HG03108 (cell line): ENCODE data around the gene ARHGEF10L.

Experiments used
- ATAC-seq: cut with Tn5 transposase; IDR thresholded peaks from one replicate; pipeline ENCODE4 v1.9.1; 2021; ENCODE audit warnings: moderate library complexity; ENCODE audit not compliant: unreplicated experiment

The ARHGEF10L gene

DNA sequence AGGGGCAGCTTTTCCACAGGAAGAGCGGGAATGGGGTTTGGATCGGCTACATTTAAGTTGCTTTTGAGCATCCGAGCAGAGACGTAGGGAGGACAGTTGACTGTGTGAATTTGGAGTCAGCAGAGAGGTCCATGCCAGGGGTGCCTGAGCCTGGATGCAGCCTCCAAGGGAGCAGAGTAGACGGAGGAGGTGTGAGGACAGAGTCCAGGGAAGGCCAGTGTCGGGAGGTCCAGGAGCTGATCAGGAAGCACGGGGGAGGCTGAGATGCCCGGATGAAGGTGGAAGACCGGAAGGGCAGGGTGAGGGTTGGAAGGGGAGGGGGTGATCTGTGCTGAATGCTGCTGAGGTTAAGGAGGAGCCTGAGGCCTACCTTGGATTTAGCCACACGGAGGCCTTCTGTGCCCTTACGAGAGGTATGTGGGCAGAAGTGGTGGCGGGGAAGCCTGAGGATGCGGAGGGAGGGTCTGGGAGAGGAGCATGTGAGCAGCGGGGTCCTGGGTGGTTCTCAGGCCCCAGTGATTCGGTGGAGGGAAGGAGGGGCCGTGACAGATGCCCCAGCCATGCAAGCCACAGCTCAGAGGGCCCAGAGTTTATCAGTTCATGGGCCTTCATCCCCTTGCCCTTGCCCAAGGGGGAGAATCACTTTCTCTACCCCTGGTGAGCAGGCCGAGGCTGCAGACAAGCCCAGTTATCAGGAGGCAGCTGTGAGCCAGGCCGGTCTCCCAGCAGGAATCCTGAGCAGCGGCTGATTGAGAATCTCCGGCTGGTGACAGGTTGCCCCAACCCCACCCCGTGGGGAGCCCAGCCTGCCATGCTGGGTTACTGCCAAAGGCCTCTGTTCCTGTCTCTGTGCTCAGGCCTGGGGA, 161.7 kb downstream of the ARHGEF10L start:
- no peak for ATAC-seq

DNA sequence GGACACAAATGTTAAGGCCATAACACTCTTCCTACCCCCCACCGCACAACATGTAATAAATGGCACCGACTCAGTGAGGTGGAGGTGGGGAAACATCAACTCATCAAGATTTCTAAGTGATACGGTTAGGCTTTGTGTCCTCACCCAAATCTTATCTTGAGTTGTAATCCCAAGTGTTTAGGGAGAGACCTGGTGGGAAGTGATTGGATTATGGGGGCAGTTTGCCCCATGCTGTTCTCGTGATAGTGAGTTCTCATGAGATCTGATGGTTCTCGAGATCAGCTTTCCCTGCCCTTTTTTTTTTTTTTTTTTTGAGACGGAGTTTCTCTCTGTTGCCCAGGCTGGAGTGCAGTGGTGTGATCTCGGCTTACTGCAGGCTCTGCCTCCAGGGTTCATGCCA, 164.7 kb downstream of the ARHGEF10L start:
- ATAC-seq: no peak

DNA sequence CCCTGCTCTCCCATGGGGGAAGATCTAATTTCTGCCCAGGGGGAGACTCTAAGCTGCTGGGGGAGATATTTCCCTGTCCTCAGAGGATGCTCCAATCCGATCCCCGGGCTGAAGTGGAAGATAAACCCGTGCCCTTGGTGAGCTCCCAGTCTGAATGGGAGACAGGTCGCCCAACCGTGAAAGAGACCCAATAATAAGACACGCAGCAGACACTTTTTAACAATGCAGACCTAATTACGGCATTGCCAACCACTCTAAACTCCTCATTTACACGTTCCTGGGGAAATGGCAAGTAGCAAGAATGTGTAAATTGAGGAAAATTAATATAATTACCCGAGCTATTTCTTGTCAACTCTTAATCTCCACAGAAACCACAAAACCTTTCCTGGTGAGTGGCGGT, 166.9 kb downstream of the ARHGEF10L start:
- no peak for ATAC-seq

DNA sequence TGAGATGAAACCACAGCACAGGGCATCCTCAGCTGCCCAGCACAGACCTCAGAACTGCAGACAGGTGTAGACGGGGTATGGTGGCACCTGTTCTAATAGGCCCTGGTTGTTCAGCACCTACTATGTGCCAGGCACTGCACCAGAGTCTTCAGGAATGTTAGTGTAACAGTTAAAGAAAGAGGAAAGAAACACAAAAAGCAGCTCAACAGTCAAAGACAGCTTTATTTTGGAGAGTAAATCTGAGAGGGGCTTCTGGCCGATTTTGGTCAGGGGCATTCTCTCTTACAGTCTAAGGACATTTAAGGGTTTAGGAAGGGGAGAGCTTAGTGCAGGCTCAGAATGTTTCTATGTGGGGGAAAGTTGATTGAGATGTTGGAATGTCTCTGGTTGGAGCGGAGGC, 170.5 kb downstream of the ARHGEF10L start:
- no peak for ATAC-seq

DNA sequence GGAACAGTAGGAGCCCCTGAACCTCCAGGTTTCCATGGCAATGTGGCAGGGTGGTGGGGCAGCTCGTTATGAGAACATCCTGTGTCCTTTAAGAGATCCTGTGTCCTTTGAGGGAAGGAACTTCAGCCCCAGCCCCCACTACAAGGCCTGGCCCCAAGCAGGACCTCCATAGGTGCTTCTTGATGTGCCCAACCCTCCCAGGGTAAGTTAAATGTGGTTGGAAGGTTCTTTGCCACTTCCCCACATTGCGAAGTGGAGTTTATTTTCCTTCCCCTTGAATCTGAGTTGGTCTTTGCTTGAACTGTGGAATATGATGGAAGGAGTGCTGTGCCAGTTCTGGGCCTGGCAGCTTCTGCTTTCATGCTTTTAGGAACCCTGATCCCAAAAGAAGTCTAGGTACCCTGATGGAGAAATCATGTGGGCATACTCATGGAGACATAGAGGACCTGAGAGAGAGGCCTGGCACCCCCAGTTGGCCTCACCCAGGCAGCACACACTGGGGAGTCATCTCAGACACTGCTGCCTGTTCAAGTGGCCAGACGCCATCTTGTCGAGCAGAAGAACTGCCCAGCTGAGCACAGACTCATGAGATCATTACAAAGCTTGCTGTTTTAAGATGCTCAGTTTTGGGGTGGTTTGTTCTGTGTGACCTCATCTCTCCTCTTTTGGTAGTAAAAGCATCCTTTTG, 171.5 kb downstream of the ARHGEF10L start:
- ATAC-seq: no peak

DNA sequence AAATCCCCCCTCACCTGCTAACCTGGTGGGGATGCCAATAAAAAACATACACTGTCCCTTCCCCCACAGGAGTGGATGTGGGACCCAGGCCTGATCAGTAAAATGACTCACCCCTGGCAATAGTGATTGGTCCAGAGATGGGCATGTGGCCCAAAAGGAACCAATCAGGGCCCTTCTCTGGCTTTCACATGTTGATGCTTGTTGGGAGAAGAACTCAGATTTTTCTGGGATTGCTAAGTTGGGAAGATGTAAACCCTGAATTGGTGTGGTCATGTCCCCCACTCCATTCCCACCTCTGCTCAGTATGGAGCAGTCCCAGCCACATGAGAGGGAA, 172.0 kb downstream of the ARHGEF10L start:
- ATAC-seq: no peak

DNA sequence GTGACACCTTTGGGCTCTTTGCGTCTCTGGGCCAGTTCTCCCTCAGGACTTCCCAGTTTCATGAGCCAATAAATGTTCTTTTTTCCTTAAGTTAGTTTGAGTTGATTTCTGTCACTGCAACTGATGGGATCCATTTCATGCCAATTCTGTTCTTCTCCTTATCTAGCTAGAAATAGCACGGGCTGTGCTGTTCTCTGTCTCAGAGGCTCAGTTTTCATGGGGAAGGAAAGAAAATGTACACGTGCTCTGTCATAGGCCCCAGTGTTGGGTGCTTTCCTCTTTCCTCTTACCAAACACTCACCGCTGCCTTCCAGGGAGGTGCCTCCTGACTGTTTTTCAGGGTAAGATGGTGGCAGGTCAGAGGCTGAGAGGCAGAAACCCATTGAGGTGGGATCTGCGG, 172.4 kb downstream of the ARHGEF10L start:
- no peak for ATAC-seq

DNA sequence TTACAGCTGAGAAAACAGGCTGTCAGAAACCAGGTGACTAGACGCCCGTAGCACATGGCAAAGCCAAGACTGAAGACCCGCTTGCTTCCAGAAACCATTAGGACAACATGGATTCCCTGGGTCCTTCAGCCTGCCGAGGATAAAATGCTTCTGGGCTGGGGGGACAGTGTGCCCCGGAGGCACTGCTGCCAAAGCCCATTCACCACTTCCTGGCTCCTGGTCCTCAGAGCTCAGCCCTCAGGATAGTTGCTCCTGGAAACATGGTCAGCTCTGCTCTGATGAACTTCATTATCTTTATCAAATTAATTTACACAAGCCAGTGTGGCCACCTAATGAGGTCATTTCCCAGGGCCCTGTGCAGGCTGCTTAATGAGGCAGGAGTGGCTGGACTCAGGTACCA, 174.5 kb downstream of the ARHGEF10L start:
- no peak for ATAC-seq

DNA sequence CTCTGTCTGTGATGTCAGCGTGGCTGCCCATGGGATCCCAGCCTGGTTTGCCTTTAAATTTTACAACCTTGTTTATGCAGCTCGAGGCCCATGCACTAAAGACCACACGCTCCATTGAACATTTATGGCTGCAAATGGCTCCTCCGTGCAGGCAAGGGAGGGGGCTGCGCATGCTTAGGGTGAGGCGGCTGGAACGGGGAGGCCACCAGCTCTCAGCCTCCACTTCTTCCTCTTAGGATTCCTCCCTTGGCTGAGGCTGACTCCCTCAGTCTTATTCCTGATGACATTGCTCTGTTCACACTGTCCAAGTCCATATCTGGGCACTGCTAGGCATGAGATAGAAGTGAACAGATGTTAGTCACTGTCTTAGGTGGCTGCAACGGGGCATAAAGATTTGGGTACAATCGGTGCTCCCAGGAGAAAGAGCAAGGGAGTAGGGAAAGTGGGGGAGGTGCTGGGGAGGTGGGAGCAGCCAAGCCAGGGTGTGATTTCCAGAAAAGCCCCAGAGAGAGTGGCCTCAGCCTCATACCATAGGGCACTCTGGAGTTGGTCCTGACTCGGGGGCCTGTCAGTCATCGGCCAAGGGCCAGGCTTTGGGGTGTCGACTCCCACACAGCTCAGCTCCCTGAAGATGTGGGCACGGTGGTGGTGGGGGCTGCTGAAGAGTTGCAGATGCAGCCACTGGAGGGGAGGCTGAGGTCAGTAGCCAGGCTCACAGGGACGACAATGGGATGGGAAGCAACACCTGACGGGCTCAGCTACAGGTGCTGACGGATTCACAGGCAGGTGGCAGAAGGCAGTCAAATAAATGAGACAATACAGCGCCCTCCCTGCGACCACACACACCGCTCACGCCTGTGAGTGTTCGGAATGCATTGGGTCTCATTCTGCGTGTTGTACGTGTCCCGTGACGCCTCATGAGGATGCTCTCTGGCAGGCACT, 178.4 kb downstream of the ARHGEF10L start:
- ATAC-seq: no peak

DNA sequence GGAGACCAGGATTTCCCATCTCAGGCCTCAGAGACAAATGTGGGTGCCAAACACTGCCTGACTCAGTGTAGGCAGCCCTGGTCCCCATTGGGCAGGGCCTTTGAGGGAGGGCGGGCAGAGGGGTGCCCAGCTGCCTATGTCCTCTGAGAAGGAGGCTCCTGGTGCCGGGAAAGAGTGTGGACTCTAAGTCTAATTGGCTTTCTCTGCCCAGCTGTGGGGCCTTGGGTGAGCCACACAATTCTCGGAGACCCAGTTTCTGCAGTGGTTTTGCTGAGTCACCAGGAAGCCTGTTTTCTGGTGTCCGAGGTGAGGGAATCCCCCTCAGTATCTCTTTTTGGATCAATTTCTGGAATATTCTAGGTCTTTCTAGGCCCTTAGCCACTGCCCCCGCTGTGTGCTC, 180.4 kb downstream of the ARHGEF10L start:
- no peak for ATAC-seq

DNA sequence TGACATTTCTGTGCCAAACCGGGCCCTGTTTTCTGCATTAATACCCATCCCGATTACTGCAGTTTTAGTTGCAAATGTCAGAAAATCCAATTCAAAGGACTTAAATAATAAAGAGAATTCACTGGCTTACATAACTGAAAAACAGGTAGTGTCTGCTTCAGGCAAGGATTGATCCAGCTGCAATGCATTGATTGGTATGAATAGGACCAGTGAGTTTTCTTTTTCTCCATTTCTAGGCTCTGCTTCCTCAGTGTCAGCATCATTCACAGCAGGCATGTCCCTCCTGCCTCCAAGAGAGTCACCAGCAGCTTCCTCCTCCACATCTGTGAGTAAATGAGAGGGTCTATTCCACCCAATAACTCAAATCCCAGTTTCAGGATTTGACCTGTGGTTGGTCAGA, 181.9 kb downstream of the ARHGEF10L start:
- no peak for ATAC-seq

DNA sequence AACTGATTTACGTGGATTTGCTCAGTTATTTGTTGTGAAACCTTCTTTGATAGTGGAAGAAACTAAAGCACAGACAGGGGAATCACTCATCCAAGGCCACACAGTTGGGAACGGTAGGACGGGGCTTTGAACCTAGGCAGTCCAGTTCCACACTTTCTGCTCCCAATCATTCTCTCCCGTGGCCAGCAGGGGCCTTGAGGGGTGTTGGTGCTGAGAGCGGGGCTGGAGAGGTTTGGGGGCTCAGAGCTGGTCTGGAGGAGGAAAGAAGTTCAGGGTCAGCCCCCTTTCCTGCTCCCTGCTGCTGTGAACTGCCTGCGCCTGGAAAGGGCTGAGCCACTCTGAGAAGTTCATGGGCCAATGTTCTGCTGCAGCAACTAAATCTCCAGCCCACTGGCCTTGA, 184.2 kb downstream of the ARHGEF10L start:
- ATAC-seq: no peak

DNA sequence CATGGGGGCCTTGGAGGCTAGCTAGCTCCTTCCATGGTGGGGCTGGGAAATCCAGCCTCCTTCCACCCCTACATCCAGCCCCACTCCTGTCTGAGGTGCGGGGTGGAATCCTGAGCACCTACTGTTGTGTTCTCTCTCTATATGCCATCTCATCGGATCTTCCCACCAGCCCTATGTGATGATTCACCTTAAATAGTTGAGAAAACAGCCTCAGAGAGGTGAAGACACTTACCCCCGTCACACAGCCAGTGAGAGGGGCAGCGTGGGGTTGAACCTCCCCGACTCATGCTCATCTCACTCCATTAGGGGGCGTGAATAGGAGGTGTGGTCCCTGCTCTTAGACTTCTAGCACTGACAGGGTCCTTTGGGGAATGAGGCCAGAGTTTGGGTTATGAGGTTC, 184.7 kb downstream of the ARHGEF10L start:
- ATAC-seq: no peak

DNA sequence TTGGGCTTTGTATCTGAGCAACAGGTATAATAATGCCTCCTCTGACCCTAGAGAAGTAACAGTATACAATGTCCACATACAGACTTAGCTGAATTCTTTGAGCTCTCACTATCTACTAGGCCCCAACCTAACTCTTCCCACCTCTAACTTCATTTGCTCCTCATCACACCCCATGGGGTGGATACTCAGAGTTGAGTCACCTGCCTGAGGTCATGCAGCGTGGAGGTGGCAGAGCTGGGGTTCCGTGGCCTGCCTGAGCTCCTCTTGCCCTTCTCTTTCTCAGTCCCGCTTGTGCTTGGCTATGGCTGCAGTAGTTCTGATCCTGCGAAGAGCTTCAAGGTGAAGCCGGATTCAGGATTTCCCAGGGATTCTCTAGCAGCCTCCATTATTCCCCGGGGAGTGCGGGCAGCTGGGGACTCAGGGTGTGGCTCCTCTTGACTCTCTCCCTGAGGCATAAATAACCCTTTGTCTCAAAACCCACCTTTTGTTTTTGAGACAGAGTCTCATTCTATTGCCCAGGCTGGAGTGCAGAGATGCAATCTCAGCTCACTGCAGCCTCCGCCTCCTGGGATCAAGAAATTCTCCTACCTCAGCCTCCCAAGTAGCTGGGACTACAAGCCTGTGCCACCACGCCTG, 185.7 kb downstream of the ARHGEF10L start:
- no peak for ATAC-seq

DNA sequence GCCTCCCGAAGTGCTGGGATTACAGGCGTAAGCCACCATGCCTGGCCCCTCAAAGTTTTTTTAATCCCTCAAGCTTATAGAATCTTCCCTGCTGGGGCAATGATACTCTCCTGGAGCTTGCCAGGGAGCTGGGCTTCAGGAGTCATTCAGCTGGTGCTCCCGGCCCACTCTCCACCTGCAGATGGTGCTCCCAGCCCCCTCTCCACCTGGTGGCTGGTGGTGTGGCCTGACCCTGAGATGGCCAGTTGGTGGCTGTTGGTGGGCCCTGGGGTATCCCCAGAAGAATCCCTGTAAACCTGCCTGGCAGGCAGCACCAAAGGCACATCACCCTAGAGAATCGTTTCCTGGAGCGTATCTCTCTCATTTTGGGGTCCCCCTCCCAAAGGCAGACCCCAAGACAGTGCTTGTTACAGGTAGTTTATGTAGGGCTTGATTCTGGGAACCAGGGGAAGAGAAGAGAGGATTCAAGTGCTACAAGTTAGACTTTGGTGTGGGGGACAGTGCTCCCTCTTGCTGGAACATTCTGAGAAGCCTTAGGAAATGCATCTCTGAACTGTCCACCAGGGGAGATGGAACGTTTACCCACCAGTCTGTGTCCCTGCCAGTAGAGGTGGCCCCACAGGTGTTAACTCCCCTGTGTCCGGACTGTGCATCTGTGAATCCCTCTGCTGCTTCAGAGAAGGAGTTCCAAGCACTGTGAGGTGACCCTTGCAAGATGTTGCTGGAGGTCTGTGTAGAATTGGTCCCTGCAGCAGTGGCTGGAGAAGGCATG, 186.5 kb downstream of the ARHGEF10L start:
- ATAC-seq: no peak

DNA sequence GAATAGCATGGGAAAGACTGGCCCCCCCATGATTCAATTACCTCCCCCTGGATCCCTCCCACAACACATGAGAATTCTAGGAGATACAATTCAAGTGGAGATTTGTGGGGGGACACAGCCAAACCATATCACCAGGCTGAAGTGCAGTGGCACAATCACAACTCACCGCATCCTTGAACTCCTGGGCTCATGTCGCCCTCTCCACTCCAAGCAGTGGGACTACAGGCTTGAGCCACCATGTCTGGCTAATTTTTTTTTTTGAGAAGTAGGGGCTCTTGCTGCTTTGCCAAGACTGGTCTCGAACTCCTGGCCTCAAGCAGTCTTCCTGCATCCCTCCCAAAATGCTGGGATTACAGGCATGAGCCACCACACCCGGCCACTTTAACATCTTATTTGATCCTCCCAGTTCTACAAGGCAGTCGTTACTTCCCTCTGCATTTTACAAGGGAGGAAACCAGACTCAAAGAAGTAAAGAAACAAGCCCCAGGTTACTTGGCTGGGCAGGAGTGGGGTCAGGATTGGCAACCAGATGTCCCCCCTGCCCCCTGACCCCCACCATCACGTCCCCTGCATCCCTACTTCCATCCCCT, 188.7 kb downstream of the ARHGEF10L start:
- no peak for ATAC-seq

DNA sequence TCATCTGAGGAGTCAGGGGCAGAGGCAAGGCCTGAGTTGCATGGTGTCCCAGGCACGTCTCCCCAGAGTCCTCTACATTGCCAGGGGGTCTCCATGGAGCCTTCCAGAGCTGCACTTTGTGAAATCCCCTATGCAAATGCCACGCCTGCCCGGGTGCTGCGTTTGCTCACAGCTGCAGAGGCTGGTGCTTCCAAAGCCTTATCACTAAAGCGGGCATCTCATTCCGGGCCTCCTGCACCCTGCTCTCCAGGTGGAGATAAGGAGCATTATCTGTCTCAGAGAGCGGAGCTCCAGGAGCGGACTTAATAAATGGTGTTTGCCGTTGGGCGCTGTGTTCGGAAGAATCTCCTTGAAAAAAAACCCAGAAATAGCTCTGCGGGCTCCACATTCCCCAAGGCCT, 189.8 kb downstream of the ARHGEF10L start:
- no peak for ATAC-seq

DNA sequence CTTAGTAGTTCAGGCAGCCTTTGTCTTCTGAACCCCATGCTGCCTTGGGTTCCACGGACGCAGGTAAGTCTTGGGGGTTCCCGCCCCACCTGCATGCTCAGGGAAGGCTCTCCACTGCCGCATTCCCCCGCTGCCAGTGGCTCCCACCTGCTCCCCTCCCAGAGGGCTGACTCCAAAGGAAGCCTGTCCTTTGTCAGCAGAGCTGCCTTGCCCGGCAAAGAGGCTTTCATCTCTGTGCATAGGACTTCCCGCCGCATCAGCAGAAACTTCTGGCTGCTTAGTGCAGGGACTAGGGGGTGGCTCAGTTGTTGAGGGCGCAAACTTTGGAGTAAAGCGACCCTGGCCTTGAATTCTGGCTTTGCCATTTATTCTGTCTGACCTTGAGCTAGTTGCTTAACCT, 190.4 kb downstream of the ARHGEF10L start:
- no peak for ATAC-seq

DNA sequence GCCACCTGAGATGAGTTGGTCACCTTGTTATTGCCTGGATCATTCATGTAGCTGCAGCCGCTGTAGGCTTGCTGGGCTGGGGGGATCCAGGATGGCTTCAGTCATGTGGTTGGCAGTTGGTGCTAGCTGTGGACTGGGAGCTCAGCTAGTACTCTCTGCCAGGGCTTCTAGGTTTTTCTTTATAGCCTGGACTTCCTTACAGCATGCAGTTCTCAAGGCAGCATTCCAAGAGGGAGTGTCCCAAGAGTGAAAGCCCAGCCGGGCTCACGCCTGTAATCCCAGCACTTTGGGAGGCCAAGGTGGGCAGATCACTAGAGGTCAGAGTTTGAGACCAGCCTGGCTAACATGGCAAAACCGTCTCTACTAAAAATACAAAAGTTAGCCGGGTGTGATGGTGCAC, 192.0 kb downstream of the ARHGEF10L start:
- no peak for ATAC-seq

DNA sequence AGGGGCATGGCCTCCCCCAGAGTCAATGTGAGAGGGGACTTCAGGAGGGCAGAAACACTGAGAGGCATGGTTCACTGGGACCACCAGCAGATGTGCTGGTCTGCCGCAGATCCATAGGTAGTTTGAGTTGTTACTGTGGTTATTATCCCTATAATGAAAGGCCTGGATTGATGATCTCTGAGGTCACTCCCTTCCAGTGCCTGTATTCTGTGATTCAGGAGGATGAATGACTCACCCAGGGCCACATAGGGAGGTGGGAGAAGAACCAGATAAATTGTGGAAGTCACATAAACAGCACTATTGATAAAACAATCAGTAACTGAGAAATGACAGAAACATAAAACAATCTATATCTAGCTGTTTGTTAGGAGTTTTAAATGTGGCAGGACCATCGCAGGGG, 193.0 kb downstream of the ARHGEF10L start:
- ATAC-seq: no peak
